Loucy (cell line): ENCODE results near the gene SEC16B.

Experiments used
- EZH2phosphoT487 ChIP-seq: fragments of 200-600 bp; IDR thresholded peaks from 2 replicates; pipeline ENCODE4 v1.6.1; 2018; ENCODE audit warnings: antibody characterized with exemption, mild to moderate bottlenecking, moderate library complexity, borderline replicate concordance
- TF ChIP-seq, protein P1 (sequence below): fragments of 200-600 bp; sonication (generic); conservative IDR thresholded peaks from 2 replicates; pipeline ENCODE4 v1.5.1; 2014; ENCODE audit warnings: mild to moderate bottlenecking, antibody characterized with exemption, low read length

DNA sequence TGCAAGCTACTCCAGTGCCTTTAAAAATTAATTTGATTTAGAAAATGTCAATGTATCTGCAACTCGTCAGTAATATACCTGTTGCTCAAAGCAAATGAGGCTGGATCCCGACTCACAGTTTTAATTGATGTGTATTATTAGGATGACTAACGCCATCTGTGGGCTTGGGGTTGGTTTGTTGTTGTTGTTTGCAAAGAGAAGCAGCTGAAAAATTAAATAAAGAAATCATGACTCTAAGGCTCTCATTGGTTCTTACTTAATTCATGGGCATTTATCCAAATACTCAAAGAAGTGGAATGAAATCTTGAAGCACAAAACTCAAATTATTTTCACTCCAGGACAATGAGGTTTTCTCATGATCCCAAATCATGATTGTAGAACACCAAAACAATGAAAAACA is 46.4 kb downstream of the SEC16B start:
- TF ChIP-seq, protein P1, sequence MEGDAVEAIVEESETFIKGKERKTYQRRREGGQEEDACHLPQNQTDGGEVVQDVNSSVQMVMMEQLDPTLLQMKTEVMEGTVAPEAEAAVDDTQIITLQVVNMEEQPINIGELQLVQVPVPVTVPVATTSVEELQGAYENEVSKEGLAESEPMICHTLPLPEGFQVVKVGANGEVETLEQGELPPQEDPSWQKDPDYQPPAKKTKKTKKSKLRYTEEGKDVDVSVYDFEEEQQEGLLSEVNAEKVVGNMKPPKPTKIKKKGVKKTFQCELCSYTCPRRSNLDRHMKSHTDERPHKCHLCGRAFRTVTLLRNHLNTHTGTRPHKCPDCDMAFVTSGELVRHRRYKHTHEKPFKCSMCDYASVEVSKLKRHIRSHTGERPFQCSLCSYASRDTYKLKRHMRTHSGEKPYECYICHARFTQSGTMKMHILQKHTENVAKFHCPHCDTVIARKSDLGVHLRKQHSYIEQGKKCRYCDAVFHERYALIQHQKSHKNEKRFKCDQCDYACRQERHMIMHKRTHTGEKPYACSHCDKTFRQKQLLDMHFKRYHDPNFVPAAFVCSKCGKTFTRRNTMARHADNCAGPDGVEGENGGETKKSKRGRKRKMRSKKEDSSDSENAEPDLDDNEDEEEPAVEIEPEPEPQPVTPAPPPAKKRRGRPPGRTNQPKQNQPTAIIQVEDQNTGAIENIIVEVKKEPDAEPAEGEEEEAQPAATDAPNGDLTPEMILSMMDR, result no peak
- TF ChIP-seq EZH2phosphoT487, result no peak
